ENCODE measurements around the gene TCF12. TPM values are rescaled to one million over a fixed set of nuclear protein-coding genes. Genes with fewer than 3 reads are reported as not detected.

Gene TCF12
- total and polyA plus RNA-seq, 2 of the 8 experiments (the other 6 are each of a cell fraction or from before 2014, with no cell fraction given): 85.8 to 101 TPM

GRCh38 chr15:57195326-57195725, 276.9 kb downstream of the TCF12 start:
- H3K4me3 ChIP-seq (ENCODE audit: extremely low read depth in 1 of 4, insufficient read depth in 2 of 4, low read depth in 3 of 4, low read length in 4 of 4): no peak overlapping the region
- H3K27ac ChIP-seq (ENCODE audit: low read depth, low read length): no peak overlapping the region
- no peak overlapping the region for H3K14ac ChIP-seq (ENCODE audit: insufficient read length)
- H3K79me1 ChIP-seq (ENCODE audit: low read depth, low read length): no peaks in the 10 kb centered on the region
- H3K23me2 ChIP-seq (ENCODE audit: low read depth, low read length): no peaks in the 10 kb centered on the region; the same call in 1 of the 2 replicates
- peak overlapping the region; percentile 66; the same call in 1 of the 2 replicates for H2BK20ac ChIP-seq (ENCODE audit: low read length)
- H3K79me2 ChIP-seq (ENCODE audit: control insufficient read depth in 1 of 2, insufficient read depth in 2 of 2, low read length in 2 of 2): peaks cover 0 to under 1% of the 10 kb centered on the region in 2 experiments; a peak in 1 of 4 replicates
- H4K91ac ChIP-seq (replicated peaks; ENCODE audit: insufficient read length, low read length): no peak overlapping the region
- FAIRE-seq (no peak), DNase-seq (ENCODE audit: low read depth in 1 of 2, low spot score in 2 of 2) (no peak)
- no peak overlapping the region for H2AFZ ChIP-seq (ENCODE audit: low read length)
- H3K4ac ChIP-seq (replicated peaks; ENCODE audit: insufficient read length, low read depth, low read length): no peak overlapping the region
- POLR2A ChIA-PET (ENCODE audit: partially characterized antibody): no interaction called here
- no peak overlapping the region for H3K9ac ChIP-seq (replicated peaks in 1 of 4; ENCODE audit: extremely low read depth in 1 of 4, low read depth in 3 of 4, low read length in 3 of 4)
- H2BK12ac ChIP-seq (ENCODE audit: low read depth, low read length): no peak overlapping the region
- H3K4me1 ChIP-seq (replicated peaks in 1 of 4; ENCODE audit: control insufficient read depth in 3 of 4, insufficient read depth in 4 of 4, low read length in 3 of 4): peaks cover 0 to 14% (median 7%) of the 10 kb centered on the region in 4 experiments; a peak in 4 of 7 replicates
- no peak overlapping the region for H3K23ac ChIP-seq (ENCODE audit: insufficient read length)
- no peaks in the 10 kb centered on the region for H3K9me3 ChIP-seq (ENCODE audit: insufficient read depth in 2 of 2, low read depth in 1 of 2, low read length in 1 of 2)
- H2BK120ac ChIP-seq (replicated peaks; ENCODE audit: low read depth, low read length): no peak overlapping the region
- CTCF ChIA-PET (ENCODE audit: partially characterized antibody): interaction anchor here (1.3 kb wide), 1 partner anchor 49 kb away, joined by 5 read pairs; no protein-coding TSS in a partner anchor
- no peak overlapping the region; the same call in 1 of the 2 replicates for H2AK5ac ChIP-seq (ENCODE audit: low read depth, low read length)
- peaks cover 0 to 7% (median 1%) of the 10 kb centered on the region in 4 experiments; a peak in 3 of 8 replicates for H3K36me3 ChIP-seq (ENCODE audit: control insufficient read depth in 2 of 4, insufficient read depth in 4 of 4, low read length in 3 of 4)
- no peak overlapping the region for H3K18ac ChIP-seq (ENCODE audit: extremely low read depth, low read length)
- no peak overlapping the region for H3K56ac ChIP-seq (replicated peaks; ENCODE audit: insufficient read length, low read depth, low read length)
- no peak overlapping the region for H4K8ac ChIP-seq (ENCODE audit: extremely low read depth, insufficient read depth, low read length)
- no peak overlapping the region for H3K4me2 ChIP-seq (ENCODE audit: insufficient read depth in 1 of 2, low read depth in 2 of 2, low read length in 2 of 2)
- no peak overlapping the region for H4K5ac ChIP-seq (ENCODE audit: insufficient read length, low read depth, low read length)
- no peaks in the 10 kb centered on the region for H3K27me3 ChIP-seq (replicated peaks in 1 of 4; ENCODE audit: control insufficient read depth in 3 of 4, extremely low read depth in 1 of 4, insufficient read depth in 3 of 4, low read length in 3 of 4)
- WGBS, 2 experiments (ENCODE audit: extremely low coverage in 1 of 2, insufficient coverage in 1 of 2, insufficient read length in 1 of 2, insufficient replicate concordance in 2 of 2, low coverage in 1 of 2, low lambda C conversion rate in 2 of 2, missing lambda C conversion rate in 1 of 2): 95% methylated on average over 1 of the region's 1 CpG; no CpG with 5 or more reads in 1 of the 2 experiments
- no peaks in the 10 kb centered on the region for H4K20me1 ChIP-seq (replicated peaks in 1 of 2; ENCODE audit: control insufficient read depth in 1 of 2, insufficient read depth in 2 of 2, low read length in 2 of 2)
- H2BK15ac ChIP-seq (ENCODE audit: low read length): no peak overlapping the region
- H2BK5ac ChIP-seq (ENCODE audit: low read depth, low read length): no peak overlapping the region; the same call in 1 of the 2 replicates
- no peak for TF ChIP-seq YY1 (IDR thresholded peaks at IDR 0.05; ENCODE audit: low read depth, low read length)
- no peak for TF ChIP-seq RFX5 (IDR thresholded peaks at IDR 0.05; ENCODE audit: borderline replicate concordance, low read depth, low read length)
- TF ChIP-seq SIN3A (conservative IDR thresholded peaks at IDR 0.05 in 1 of 2, IDR thresholded peaks at IDR 0.05 in 1 of 2; ENCODE audit: low read depth in 1 of 2, low read length in 2 of 2): no peak
- no peak for TF ChIP-seq JUN (IDR thresholded peaks at IDR 0.05; ENCODE audit: low read depth, low read length)
- TF ChIP-seq ASH2L (IDR thresholded peaks at IDR 0.05; ENCODE audit: low read length): no peak
- TF ChIP-seq SUZ12 (IDR thresholded peaks at IDR 0.05; ENCODE audit: low read length): no peak
- TF ChIP-seq RBBP5 (IDR thresholded peaks at IDR 0.05; ENCODE audit: borderline replicate concordance, low read depth, low read length): no peak
- TF ChIP-seq TAF1 (IDR thresholded peaks at IDR 0.05; ENCODE audit: low read depth, low read length): no peak
